Jurkat, Clone E6-1 (cell line): ENCODE measurements around the gene OSGIN1.

Experiments
- DNase-seq: peaks from one replicate; pipeline ENCODE4 v3.0.0-alpha.2; 2011; ENCODE audit warnings: low read depth, low spot score
- H3K4me3 ChIP-seq: 2 replicates; pipeline ENCODE4 v1.5.1; 2011; ENCODE audit warnings: mild to moderate bottlenecking, low read length, control low read depth, moderate library complexity

OSGIN1 gene

DNA sequence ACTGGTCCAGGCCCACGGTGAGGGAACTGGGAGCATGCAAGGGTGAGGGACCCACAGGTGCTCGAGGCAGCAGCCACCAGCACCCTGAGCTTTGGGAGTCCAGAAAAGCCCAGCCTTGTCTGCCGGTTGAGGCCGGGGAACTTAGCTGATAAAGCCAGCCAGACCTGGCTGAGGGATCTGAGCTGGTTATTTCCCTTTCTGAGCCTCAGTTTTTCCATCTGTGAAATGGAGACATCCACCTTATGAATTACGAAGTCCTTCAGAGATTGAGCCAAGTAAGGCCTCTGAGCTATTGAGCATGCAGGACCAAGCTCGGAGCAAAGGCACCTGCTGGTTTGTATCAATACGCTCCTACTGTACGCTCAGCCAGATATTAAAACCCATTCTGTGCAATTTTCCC, 28.8 kb downstream of the OSGIN1 start:
- H3K4me3 ChIP-seq, result no peak overlapping the region
- no peak for DNase-seq

DNA sequence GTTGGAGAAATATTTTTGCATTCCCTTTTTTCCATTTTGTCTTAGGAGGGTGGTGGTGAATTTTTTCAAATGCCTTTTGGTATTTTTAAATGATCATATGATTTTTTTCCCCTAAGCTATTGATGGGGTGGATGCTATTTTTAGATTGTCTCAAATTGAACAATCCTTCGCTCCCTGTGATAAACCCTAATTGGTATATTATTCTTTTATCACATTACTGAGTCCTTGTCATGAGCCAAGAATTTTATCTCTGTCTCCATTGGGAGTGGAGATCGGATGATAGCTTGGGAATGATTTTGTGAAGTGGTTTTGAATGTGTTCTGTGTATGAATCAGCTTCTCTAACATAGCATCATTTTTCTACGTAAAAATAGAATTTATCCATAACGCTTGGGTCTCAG, 30.5 kb downstream of the OSGIN1 start:
- no peak for DNase-seq
- H3K4me3 ChIP-seq, result no peak overlapping the region

DNA sequence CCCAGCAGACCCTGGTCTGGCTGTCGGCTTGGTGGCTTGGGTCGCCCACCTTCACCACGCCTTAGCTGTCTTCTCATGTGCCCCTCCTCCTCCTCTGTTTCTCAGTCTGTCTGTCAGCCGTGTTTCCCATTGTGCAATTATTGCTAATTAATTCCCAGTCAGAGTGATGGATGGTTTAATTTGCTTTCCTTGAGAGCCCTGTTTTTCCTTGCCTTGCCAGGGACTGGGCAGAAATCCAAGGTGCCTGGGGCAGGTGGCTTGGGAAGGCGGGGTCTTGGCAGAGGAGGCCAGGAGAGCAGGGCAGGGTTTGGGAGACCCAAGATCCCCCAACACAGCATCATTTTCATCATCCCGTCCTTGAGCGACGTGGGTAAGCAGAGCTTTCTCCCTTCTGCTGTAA, 36.3 kb downstream of the OSGIN1 start:
- DNase-seq, result no peak
- H3K4me3 ChIP-seq, result no peak overlapping the region

DNA sequence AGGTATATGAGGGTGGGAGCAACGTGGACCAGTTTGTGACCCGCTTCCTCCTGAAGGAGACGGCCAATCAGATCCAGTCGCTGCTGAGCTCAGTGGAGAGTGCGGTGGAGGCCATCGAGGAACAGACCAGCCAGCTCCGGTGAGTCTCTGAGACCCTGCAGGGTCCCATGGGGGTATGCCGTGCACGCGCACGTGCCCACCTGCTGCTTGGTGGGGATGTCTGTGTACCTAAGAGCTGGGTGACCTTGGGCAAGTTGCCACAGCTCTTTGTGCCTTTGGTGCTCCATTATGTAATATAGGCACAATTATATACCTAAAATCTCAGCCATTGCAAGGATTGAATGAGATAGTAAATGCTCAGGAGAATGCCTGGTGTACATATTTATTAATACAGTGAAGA, 37.5 kb downstream of the OSGIN1 start:
- DNase-seq, result no peak
- no peak overlapping the region for H3K4me3 ChIP-seq

DNA sequence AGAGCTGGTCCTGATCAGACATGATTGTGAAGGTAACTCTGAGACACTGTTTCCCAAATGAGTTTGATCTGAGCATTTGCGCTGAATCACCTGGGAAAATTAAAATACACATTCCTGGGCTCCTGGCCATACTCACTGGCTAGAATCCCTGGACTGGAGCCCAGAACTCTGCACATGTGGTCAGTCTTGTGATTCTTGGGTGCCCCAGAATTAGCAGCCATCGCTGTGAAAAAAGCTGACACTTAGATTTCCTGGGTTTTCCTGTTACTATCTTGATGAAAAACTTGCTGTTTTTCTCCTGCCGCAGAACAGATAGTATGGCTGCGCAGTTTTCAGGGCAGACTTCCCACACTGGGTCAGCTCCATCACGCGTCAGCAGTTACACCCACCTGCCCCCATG, 39.6 kb downstream of the OSGIN1 start:
- no peak overlapping the region for H3K4me3 ChIP-seq
- no peak for DNase-seq

DNA sequence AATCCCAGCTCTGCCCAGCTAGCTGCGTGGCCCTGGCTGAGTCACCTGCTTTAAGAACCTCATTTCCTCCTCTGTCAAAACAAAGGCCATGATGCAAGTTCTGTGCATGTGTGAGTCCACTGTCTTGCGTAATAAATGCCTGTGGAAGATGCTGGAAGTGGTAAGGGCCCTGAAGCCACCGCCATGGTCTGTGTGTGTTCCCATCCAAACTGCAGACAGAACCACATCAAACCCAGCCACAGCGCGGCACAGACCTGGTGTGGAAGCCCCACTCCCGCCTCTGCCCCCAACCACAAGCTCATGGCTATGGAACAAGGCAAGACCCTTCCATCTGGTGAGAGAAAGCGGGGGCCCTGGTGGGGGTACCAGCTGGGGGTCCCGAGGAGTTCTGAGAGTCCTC, 41.0 kb downstream of the OSGIN1 start:
- peak; percentile 60 for DNase-seq
- no peak overlapping the region for H3K4me3 ChIP-seq

DNA sequence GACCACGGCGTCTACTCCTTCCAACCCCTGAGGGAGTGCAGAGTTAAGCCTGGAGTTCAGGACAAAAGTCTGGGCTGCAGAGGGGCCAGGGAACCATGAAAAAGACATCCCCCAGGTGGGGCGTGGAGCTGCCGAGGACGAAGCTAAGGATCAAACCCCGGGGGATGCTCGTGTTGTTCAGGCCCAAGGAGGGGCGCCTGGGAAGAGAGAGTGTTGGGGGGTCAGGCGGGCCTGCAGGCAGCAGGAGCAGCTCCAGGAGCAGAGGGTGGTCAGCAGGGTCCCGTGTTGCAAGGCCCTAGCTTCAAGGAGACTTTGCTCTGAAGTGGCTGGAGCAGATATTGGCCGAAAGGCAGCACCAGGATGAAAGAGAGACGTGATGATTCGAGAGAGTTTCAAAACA, 41.7 kb downstream of the OSGIN1 start:
- H3K4me3 ChIP-seq, result no peak overlapping the region
- no peak for DNase-seq

DNA sequence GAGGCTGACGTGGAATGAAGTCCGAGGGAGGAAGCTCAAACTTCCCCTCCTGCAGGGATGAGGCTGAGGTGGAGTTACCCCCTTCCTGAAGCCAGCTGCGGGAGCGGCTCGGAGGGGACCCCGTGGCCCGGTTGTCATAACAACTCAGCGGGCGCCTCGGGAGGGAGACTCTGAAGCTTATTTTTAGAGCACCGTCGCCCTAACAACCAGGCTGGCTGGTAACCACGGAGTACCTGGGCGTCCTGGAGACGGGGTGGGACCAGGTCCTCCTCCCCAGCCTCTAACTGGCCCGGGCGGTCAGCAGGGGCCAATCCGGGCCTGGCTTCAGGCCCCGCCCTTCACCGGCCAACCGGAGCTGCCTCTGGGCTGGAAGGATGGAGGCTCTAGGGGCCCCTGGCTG, 42.7 kb downstream of the OSGIN1 start:
- DNase-seq, result no peak
- no peak overlapping the region for H3K4me3 ChIP-seq

DNA sequence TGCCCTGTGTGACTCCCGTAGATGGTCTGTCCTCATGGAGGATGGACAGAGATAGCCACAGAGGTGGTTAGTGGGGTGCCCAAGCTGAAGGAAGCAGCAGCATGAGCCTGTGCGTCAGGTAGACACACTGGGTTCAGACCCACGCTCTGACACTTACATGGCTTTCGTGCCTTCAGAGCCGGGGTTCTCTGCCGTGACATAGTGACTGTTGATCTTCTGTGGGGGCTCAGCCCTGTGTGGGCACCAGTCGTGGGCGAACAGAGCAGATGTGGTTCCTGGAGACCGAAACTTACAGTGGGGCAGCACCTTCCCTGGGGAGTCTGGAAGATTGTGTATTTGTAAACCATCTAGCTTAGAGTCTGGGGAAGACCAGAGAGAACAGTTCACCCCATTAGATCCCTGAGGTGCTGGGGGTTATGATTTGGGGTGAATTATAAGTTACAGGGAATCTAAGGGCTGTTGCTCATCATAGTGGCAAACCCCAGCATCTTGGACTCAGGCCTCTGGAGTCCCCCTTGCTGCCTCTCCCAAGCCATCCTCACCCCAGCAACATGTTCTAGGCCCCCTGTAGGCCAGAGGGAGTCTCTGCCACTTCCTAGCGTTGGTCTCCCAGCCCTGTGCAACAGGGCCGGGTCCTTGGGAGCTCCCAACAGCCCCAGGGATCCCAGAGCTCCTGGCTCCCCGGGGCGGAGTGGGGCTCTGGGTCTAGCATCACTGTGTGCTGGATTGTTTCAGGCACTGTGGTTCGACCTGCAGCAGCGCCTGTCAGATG, 43.6 kb downstream of the OSGIN1 start:
- DNase-seq, result no peak

DNA sequence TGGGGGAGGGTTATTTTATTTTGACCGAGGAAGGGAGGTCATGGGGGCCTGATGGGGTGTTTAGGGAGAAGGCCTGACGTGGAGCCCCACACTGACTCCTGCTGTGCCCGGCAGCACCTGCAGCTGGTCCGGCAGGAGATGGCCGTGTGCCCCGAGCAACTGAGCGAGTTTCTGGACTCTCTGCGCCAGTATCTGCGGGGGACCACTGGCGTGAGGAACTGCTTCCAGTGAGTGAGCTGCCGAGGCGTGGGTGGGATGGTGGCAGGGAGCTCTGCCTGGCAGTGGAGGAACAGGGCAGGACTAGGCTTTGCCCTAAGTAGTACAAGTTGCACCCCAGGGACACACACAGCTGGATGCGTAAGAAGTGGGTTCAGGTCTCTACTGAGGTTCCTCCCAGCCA, 45.1 kb downstream of the OSGIN1 start:
- DNase-seq, result no peak
- no peak overlapping the region for H3K4me3 ChIP-seq

More for the DNA sequence above, 43.6 kb downstream of the OSGIN1 start:
- no peak overlapping the region for H3K4me3 ChIP-seq

DNA sequence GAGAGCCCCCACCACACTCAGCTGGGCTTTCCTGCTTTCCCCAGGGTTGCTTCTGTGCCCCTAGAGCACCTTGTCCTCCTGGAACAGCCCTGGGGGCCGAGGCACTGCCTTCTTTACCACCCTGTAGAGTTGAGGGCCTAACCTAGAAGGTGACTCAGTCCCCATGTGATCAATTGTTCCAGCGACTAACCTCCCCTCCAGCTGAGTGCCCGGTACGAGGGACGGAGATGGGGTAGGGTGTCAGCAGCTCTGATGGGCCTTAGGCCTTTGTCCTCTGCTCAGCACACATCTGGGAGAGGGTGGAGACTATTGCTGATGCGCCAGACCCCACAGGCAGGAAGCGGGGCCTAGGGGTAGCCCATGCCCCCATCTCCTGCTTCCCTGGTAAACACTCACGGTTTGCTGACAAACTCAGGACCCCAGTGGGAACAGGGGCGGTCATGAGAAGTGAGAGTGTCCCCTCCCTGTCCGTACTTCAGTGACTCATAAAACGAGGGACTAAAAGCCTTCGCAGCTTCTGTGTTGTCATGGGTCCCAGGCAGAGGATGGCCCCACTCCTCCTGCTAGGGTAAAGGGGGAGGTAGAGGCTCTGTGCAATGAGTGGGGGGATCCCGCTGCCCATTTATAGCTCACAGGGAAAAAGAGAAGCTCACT, 48.1 kb downstream of the OSGIN1 start:
- no peak overlapping the region for H3K4me3 ChIP-seq
- DNase-seq, result no peak

DNA sequence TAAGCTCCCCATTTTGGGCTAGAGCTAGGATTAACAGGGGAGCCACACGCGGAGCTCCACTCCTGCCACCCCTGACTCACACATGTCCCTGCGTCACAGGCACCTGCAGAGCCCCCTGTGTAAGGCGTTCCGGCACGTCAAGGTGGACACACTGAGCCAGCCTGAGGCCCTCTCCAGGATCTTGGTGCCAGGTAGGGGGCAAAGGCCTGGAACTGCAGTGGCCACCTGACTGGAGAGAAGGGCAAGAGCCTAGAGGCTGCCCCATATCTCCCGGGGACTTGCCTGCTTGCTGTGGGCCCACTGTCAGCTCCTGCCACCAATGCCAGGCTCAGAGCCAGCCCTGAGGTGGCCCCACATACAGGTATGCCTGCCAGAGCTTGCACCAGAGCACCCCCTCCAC, 48.7 kb downstream of the OSGIN1 start:
- H3K4me3 ChIP-seq, result no peak overlapping the region
- DNase-seq, result no peak

DNA sequence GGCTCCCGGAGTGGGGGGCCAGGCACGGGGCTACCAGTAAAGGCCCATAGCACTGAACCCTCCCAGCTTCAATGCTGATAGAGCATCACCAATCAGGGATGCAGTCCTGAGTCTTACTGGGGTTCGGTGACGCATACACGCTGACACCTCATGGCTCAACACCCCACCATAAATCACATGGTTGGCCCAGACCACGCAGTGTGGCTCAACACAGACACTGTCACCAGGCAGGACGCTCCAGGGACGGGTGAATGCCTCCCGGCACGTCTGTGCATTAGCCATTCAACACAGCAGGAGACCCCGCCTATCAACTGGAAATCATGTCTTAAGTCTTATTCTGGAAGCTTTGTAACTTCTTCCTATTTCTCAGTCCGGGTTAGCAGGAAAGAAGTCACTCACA, 50.0 kb downstream of the OSGIN1 start:
- no peak overlapping the region for H3K4me3 ChIP-seq
- DNase-seq, result no peak

DNA sequence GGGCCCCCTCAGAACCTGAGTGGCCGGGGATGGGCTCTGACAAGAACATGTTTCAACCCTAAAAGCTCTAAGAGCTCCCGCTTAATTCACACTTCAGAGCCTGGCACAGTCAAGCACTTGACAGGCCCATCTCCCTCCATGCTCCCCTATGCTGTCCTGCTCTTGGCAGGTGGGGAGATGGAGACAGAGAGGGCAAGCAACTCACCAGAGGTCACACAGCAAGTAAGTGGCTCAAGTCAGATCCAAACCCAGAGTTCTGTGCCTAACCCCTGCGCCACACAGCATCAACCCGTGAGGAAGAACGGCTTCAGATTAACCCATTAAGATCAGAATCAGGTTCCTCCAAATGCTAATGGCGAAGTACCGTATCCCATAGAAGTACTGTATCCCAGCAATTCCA, 51.4 kb downstream of the OSGIN1 start:
- no peak overlapping the region for H3K4me3 ChIP-seq
- no peak for DNase-seq

DNA sequence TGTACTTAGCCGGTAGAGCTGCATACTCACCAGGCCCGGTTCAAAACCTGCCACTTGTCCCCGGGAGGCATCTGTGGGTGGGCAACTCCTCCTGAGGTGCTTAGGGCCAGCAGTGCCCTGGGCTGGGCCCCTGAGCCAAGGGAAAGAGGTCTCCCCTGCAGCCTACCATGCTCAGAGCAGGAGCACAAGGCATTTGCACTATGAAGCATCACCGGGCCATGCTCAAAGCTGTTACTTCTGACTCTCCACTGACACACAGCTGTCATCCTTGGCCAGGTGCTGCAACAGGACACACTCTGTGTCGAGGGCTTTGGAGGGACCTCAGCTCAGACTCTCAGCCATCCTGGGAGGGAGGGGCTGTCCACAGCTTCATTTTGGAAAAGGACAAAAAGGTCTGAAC, 52.4 kb downstream of the OSGIN1 start:
- no peak for DNase-seq
- H3K4me3 ChIP-seq, result no peak overlapping the region

DNA sequence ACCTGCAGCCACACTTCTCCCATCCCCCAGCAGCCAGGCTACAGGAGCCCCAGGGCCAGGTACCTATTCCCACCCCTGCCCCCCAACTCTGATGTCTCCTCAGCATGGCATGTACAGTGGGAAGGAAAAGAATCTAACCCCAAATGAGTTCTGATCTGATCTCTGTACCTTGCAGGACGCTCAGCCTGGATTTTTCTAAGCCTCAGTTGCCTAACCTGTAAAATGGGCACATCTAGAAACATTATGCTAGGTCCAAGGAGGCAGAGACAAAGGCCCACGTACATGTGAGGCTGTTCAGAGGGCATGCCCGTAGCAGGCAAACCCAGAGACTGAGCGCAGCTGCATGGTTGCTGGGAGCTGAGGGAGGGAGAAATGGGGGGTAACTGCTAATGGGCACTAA, 54.5 kb downstream of the OSGIN1 start:
- DNase-seq, result no peak
- H3K4me3 ChIP-seq, result no peak overlapping the region

DNA sequence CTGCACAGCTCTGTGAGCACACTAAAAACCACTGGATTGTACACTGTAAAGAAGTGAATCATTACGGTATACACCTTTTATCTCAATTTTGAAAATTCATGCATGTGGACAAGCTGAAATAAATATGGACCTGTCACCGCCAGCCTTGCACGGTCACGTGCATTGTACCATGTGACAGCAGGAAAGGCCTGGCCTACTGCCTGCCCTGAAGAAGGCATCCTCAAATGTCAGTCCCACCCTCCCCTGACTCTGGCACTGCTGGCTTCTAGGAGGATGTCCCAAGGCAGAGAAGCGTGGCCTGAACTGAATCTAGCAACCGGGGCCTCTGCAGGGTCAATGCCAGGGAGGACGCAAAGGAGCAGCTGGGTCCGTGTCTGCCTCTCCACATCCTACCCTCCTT, 54.9 kb downstream of the OSGIN1 start:
- no peak for DNase-seq
- H3K4me3 ChIP-seq, result no peak overlapping the region

DNA sequence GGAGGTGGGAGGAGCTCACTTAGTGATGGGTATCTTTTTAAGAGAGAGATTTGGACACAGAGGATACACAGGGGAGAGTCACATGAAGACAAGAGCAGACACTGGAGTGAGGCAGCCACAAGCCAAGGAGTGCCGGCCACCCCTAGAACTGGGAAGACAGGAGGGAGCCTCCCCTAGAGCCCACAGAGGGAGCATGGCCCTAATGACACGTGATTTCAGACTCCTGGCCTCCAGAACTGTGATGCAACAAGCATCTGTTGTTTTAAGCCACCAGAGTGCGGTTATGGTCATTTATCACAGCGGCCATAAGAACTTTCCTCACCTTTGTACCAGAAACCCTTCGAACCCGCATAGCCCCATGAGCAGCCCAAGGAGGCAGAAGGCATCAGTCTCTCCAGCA, 56.2 kb downstream of the OSGIN1 start:
- DNase-seq, result no peak

DNA sequence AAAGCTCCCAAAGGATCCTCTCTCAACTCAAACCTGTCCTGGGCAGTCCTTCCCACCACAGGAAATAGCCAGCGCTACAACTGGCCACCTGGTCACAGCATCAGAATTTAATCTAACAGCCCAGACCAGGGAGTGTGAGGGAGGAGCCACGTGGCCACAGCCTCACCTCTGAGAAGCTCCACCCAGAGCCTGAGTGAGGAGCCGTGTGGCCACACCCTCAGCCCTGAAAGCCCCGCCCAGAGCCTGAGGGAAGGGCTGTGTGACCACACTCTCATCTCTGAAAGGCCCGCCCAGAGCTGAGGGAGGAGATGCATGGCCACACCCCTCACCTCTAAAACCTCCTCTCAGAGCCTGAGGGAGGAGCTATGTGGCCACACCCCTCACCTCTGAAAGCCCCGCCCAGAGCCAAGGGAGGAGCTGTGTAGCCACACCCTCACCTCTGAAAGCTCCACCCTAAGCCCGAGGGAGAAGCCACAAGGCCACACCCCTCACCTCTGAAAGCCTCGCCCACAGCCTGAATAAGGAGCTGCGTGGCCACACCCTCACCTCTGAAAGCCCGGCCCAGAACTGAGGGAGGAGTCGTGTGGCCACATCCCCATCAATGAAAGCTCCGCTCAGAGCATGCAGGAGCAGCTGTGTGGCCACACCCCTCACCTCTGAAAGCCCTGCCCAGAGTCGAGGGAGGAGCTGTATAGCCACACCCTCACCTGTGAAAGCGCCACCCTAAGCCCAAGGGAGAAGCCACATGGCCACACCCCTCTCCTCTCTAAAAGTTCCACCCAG, 60.9 kb downstream of the OSGIN1 start:
- no peak overlapping the region for H3K4me3 ChIP-seq

More for the DNA sequence above, 56.2 kb downstream of the OSGIN1 start:
- H3K4me3 ChIP-seq, result no peak overlapping the region

DNA sequence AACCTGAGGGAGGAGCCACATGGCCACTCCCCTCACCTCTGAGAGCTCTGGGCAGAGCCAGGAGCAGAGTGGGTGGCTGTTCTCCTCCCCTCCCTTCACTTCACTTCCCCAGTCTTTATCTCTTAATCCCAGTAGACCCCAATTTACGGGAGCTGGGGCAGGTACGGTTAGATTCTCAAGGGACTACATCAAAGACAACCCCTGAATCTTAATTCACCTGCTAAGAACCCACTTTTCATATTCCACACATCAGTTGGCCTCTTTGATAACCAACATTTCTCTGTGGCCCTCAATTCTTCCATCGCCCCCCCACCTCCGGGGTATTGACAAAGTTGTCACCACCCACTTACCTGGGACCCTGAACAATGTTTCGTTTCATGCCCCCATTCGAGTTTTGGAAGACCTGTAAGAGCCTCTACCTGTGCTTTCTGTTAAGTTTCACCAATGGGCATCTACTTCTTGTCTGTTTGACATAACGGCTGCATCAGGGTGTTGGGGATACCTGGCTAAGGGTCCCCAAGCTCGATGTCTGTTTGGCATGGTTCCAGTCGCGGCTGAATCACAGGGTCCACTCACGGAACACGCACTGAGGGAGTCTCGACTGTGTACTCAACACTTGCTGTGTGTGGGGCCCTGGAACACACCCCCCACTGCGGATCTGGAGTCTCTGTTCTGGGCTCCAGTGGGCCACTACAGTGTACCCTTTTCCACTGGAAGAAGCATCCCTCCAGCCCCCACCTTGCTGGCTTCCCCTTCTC, 61.7 kb downstream of the OSGIN1 start:
- no peak for DNase-seq
- no peak overlapping the region for H3K4me3 ChIP-seq

More for the DNA sequence above, 60.9 kb downstream of the OSGIN1 start:
- DNase-seq, result peak; percentile 76
